Right atrium auricular region (tissue), 2 donors: ENCODE data around the gene GTF2IRD1. TPM values are rescaled to one million over a fixed set of nuclear protein-coding genes. Genes with fewer than 3 reads are reported as not detected.
A peak's percentile ranks its signal among the peaks of the same experiment; 100 is the strongest.

ENCODE experiments used
- DNase-seq: peaks from one replicate; pipeline ENCODE4 v3.0.0-alpha.2; 2019; ENCODE audit warnings: low spot score
- H3K27ac ChIP-seq, 2 donors: fragments of 200-600 bp; sonication (generic); 1 replicate in 1 of 2; 2 replicates in 1 of 2; pipeline ENCODE4 v1.5.1; 2016 to 2019
- H3K27me3 ChIP-seq, 2 donors: fragments of 200-600 bp; sonication (generic); one replicate each; pipeline versions ENCODE4 v1.5.1 to v1.6.0; 2017 to 2019
- H3K36me3 ChIP-seq: fragments of 200-600 bp; sonication (generic); one replicate; pipeline ENCODE4 v1.5.1; 2016
- H3K4me1 ChIP-seq, 2 donors: fragments of 200-600 bp; sonication (generic); one replicate each; pipeline versions ENCODE4 v1.5.1 to v1.6.0; 2017 to 2019
- H3K4me3 ChIP-seq, 2 donors: fragments of 200-600 bp; sonication (generic); 1 replicate in 1 of 2; 2 replicates in 1 of 2; pipeline ENCODE4 v1.5.1; 2017 to 2019; ENCODE audit warnings: mild to moderate bottlenecking in 1 of 2, moderate library complexity in 1 of 2
- H3K9me3 ChIP-seq, 2 donors: fragments of 200-600 bp; sonication (generic); one replicate each; pipeline ENCODE4 v1.5.1; 2019
- total RNA-seq, 2 donors: library from RNA; depleted of rRNA; stranded (reverse); fragments of >200 nt; gene quantifications; one replicate each; pipeline ENCODE4 v1.1.0, GENCODE V29; 2016
- TF ChIP-seq, protein P1 (sequence below), 2 donors: fragments of 200-600 bp; sonication (generic); IDR thresholded peaks; one replicate each; pipeline ENCODE4 v1.5.1; 2019; ENCODE audit warnings: antibody characterized with exemption in 2 of 2

GTF2IRD1 gene
- total RNA-seq, 2 donors from 2014 or later: 15.6 to 16.5 TPM

DNA sequence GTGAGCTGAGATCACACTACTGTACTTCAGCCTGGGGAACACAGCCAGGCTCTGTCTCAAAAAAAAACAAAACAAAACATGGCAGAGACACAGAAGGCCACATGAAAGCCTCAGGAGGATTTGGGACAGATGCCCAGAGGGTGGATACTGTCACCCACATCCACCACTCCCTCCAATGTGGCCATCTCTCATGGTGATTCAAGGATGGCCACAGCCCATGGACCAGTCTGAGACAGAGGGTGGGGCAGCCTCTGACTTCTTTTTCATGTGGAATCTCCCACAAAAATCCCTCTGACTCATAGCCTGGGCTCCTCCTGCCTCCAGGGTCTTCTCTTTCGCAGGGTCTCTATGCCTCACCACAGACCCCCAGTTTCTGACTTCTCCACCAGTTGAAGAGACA is 144.9 kb downstream of the GTF2IRD1 start:
- Histone ChIP-seq H3K4me3 (no peak overlapping the region), H3K36me3 (peaks cover 72% of the 10 kb centered on the region), H3K27me3 (no peaks in the 10 kb centered on the region), H3K9me3 (no peaks in the 10 kb centered on the region), H3K4me1 (no peaks in the 10 kb centered on the region), H3K27ac (no peak overlapping the region)
- DNase-seq: no peak
- TF ChIP-seq, protein P1, sequence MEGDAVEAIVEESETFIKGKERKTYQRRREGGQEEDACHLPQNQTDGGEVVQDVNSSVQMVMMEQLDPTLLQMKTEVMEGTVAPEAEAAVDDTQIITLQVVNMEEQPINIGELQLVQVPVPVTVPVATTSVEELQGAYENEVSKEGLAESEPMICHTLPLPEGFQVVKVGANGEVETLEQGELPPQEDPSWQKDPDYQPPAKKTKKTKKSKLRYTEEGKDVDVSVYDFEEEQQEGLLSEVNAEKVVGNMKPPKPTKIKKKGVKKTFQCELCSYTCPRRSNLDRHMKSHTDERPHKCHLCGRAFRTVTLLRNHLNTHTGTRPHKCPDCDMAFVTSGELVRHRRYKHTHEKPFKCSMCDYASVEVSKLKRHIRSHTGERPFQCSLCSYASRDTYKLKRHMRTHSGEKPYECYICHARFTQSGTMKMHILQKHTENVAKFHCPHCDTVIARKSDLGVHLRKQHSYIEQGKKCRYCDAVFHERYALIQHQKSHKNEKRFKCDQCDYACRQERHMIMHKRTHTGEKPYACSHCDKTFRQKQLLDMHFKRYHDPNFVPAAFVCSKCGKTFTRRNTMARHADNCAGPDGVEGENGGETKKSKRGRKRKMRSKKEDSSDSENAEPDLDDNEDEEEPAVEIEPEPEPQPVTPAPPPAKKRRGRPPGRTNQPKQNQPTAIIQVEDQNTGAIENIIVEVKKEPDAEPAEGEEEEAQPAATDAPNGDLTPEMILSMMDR (IDR thresholded peaks at IDR 0.05): no peak

DNA sequence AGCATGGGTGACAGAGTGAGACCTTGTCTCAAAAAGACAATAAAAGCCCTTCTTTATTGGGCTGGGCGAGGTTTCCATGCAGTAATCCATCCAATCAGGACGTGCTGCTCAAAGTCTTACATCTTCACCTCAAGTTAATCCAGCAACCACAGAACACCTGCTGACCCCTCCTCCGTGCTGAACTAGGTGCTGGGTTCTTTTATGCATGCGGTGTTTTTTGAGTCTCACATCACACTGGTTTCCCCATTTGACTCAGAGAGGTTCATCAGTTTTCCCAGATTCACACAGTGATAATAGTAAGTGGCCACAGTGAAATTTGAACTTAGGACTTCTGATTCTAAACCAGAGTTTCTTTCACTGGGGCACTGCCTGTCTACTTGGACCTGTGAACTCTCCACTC is 145.5 kb downstream of the GTF2IRD1 start:
- no peak overlapping the region for H3K27ac ChIP-seq
- H3K4me1 ChIP-seq: no peaks in the 10 kb centered on the region
- no peak for DNase-seq
- no peak overlapping the region for H3K4me3 ChIP-seq
- H3K27me3 ChIP-seq: no peaks in the 10 kb centered on the region
- no peaks in the 10 kb centered on the region for H3K9me3 ChIP-seq
- TF ChIP-seq, protein P1 (IDR thresholded peaks at IDR 0.05): no peak
- peaks cover 66% of the 10 kb centered on the region for H3K36me3 ChIP-seq

DNA sequence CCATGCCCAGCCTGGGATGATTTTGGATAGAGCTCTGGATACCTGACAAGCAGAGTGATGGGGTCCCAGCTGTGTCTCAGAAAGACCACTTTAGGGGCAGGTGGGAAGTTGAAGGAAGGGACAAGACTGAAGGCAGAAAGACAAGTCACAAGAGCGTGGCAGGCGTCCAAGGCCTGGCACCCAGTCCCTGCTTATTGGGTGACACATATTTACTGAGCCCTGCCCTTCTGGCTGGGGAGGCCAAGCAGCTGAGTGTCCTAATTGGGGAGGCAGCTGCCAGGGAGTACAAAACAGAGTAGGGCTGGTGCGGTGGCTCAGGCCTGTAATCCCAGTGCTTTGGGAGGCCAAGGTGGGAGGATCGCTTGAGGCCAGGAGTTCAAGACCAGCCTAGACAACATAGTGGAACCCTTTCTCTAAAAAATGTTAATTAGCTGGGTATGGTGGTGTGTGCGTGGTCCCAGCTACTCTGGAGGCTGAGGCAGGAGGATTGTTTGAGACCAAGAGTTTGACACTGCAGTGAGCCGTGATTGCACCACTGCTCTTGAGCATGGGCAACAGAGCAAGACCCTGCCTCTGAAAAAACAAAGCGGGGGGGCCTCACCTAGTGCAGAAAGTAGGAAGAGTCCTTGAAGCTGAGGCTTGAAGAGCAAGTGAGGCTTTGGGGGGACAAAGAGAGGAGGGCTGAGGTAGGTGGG is 150.8 kb downstream of the GTF2IRD1 start:
- Histone ChIP-seq H3K27me3 (no peaks in the 10 kb centered on the region), H3K4me1 (peaks cover 0 to 14% of the 10 kb centered on the region in 2 donors), H3K27ac (no peak overlapping the region), H3K9me3 (no peaks in the 10 kb centered on the region), H3K36me3 (peaks cover 16% of the 10 kb centered on the region), H3K4me3 (no peak overlapping the region)
- no peak for DNase-seq
- TF ChIP-seq, protein P1 (IDR thresholded peaks at IDR 0.05): no peak

DNA sequence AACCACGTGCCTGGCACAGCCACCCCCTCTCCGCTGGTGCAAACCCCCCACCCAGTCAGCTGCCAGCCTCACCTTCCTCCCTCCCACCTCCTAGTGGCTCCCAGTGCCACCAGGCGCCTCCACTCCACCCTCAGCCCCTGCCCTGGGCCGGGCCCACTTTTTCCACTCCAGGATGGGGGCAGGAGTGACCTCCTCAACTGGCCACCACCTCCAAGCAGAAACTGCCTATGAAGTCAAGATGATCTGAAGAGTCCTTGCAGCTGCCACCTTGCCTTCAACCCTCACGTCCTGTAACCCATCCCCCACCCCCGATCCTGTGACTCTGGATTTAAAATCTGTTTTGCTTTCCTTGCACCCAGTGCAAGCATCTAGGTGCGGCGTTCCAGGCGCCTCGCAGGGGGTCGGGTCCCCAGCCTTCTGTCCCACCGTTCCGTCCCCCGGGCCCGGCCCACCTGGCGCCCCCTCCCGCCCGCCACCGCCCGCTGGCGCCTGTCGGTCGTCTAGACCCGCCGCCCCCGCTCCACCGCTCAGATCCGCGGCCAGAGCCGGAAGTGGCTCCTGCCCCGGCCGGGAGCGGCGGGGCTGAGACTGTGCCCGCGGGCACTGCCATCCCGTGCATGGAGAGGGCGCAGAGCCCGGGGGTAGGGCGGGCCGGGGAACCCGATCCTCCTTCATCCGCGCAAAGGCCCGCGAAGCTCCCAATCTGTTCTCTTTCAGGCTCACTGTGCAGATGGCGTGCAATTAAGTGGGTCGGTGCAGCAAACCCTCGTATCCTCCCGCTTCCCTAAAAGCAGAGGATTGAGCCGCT is 152.6 kb downstream of the GTF2IRD1 start:
- H3K4me1 ChIP-seq: peaks cover 0 to 14% of the 10 kb centered on the region in 2 donors
- TF ChIP-seq, protein P1 (IDR thresholded peaks at IDR 0.05): peak in 1 of 2 donors; percentile 25
- no peaks in the 10 kb centered on the region for H3K9me3 ChIP-seq
- H3K27me3 ChIP-seq: no peaks in the 10 kb centered on the region
- peaks cover 6% of the 10 kb centered on the region for H3K36me3 ChIP-seq
- H3K4me3 ChIP-seq: peak overlapping the region; percentile 19 to 59
- peak overlapping the region; percentile 51 to 66 for H3K27ac ChIP-seq
- no peak for DNase-seq

DNA sequence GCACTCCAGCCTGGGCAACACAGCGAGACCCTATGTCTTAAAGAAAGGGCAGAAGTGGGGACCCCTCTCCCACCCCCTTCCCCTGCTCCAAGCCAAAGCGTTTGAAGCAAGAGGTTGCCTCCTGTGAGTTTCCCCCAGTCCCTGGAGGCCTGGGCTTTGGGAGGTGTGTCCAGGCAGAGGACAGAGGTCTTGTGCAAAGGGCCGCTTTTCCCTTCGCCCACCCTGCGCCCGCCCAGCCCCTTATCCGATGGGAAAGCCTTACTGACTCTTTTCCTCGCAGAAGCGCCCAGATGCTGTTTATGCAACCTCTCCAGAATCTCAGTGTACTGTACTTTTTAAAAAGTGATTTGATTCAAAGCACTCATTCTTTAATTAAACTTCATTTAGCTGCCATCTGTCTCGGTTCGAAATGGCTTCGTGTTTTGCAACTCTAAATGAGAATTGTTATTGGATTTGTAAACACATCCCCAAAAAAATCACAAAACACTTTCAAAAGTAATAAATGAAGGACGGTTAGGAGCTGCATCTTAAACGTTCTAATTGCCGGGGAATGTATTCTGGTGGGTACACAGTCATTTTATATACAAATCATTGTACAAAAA is 153.3 kb downstream of the GTF2IRD1 start:
- DNase-seq: no peak
- Histone ChIP-seq H3K36me3 (no peaks in the 10 kb centered on the region), H3K9me3 (no peaks in the 10 kb centered on the region), H3K4me1 (peaks cover 0 to 14% of the 10 kb centered on the region in 2 donors), H3K27me3 (no peaks in the 10 kb centered on the region), H3K4me3 (peak overlapping the region; percentile 19 to 59), H3K27ac (peak overlapping the region; percentile 51 to 66)
- TF ChIP-seq, protein P1 (IDR thresholded peaks at IDR 0.05): no peak
